ENCODE data around the gene OBSCN.

GRCh38 chr1:228302086-228302485 lies 94.2 kb downstream of the OBSCN start:
- no peak for TF ChIP-seq CTCF (IDR thresholded peaks at IDR 0.05)
- no peak for TF ChIP-seq EZH2 (IDR thresholded peaks at IDR 0.05)
